Measurements from ENCODE around the gene CLEC18B. TPM values are rescaled to one million over a fixed set of nuclear protein-coding genes. Genes with fewer than 3 reads are reported as not detected.
"Not testable (repeated sequence)": the region's sequence is repeated elsewhere in the genome, so short reads cannot be mapped to it uniquely, and the experiment has no call there.

Gene CLEC18B
- total and polyA plus RNA-seq, 7 experiments from 2014 or later, result 0.49 to 3.0 (median 1.5) TPM; not detected in 2

- intact Hi-C loops (cut with micrococcal nuclease), result no loop called here
- Histone ChIP-seq H3K36me3 (ENCODE audit: control insufficient read depth in 2 of 3, insufficient read depth in 3 of 3, low read length in 3 of 3) (no peaks in the 10 kb centered on the region), H3K9me3 (ENCODE audit: control insufficient read depth in 2 of 3, low read length in 3 of 3) (no peaks in the 10 kb centered on the region), H3K4me3 (ENCODE audit: low read length) (no peak overlapping the region), H3K27me3 (ENCODE audit: control insufficient read depth in 2 of 2, insufficient read depth in 2 of 2, low read length in 2 of 2) (no peaks in the 10 kb centered on the region), H3K4me1 (ENCODE audit: control insufficient read depth in 2 of 2, insufficient read depth in 2 of 2, low read length in 2 of 2) (no peaks in the 10 kb centered on the region), H3K27ac (ENCODE audit: low read depth, low read length) (no peak overlapping the region)
- peak overlapping the region in 2 of 9 donors; percentile 18 to 86 for H3K27ac Mint-ChIP-seq
- ChIA-PET POLR2A (interaction anchor here (1.9 kb wide), 1 partner anchor 76 kb away, joined by 8 read pairs; the partner anchor contains the start of gene PSMD7), CTCF (no interaction called here)
- no peaks in the 10 kb centered on the region for H3K36me3 Mint-ChIP-seq
- ATAC-seq (no peak), DNase-seq (no peak)
- peaks cover 0 to 4% (median 0%) of the 10 kb centered on the region in 7 donors for H3K4me1 Mint-ChIP-seq
- H3K9me3 Mint-ChIP-seq, result no peaks in the 10 kb centered on the region
- no peaks in the 10 kb centered on the region for H3K27me3 Mint-ChIP-seq
- no peak overlapping the region for H3K4me3 Mint-ChIP-seq
These were observed 48.1 kb downstream of the CLEC18B start for GRCh38 chr16:74372953-74373846.

DNA sequence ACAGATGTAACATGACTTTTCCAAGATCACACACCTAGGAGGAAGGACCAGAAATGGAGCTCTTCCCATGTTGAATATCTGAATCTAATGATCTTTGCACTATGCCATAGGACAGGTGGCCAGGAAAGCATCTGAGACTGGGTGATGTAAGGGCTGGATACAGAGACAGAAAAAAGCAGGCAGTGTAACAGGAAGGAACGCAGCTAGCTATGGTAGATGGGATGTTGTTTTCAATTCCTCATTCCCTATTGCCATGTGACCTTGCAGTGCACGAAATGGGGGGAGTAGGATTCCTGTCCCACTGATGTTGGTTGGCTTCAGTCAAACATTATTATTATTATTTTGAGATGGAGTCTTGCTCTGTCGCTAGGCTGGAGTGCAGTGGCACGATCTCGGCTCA, 48.9 kb downstream of the CLEC18B start:
- Histone ChIP-seq H3K4me1 (ENCODE audit: control insufficient read depth in 2 of 2, insufficient read depth in 2 of 2, low read length in 2 of 2) (no peaks in the 10 kb centered on the region), H3K9me3 (ENCODE audit: control insufficient read depth in 2 of 3, low read length in 3 of 3) (no peaks in the 10 kb centered on the region), H3K27me3 (ENCODE audit: control insufficient read depth in 2 of 2, insufficient read depth in 2 of 2, low read length in 2 of 2) (no peaks in the 10 kb centered on the region), H3K36me3 (ENCODE audit: control insufficient read depth in 2 of 3, insufficient read depth in 3 of 3, low read length in 3 of 3) (no peaks in the 10 kb centered on the region), H3K27ac (ENCODE audit: low read depth, low read length) (no peak overlapping the region), H3K4me3 (ENCODE audit: low read length) (no peak overlapping the region)
- peak overlapping the region in 6 of 9 donors; percentile 4 to 49 (median 16) for H3K27ac Mint-ChIP-seq
- DNase-seq (no peak), ATAC-seq (no peak)
- intact Hi-C loops (cut with micrococcal nuclease), result no loop called here
- ChIA-PET POLR2A (interaction anchor here (1.9 kb wide), 1 partner anchor 75 kb away, joined by 8 read pairs; the partner anchor contains the start of gene PSMD7), CTCF (no interaction called here)
- no peaks in the 10 kb centered on the region for H3K36me3 Mint-ChIP-seq
- no peaks in the 10 kb centered on the region for H3K27me3 Mint-ChIP-seq
- peaks cover 0 to 7% (median 3%) of the 10 kb centered on the region in 7 donors for H3K4me1 Mint-ChIP-seq
- no peak overlapping the region for H3K4me3 Mint-ChIP-seq
- H3K9me3 Mint-ChIP-seq, result no peaks in the 10 kb centered on the region

GRCh38 chr16:74370338-74371135, 50.7 kb downstream of the CLEC18B start:
- CTCF ChIA-PET; DNase-seq; intact Hi-C loops (cut with micrococcal nuclease); H3K27ac ChIP-seq (ENCODE audit: low read depth, low read length); H3K27me3 Mint-ChIP-seq; POLR2A ChIA-PET; ATAC-seq; H3K9me3 Mint-ChIP-seq; H3K36me3 ChIP-seq (ENCODE audit: control insufficient read depth in 2 of 3, insufficient read depth in 3 of 3, low read length in 3 of 3); H3K4me1 ChIP-seq (ENCODE audit: control insufficient read depth in 2 of 2, insufficient read depth in 2 of 2, low read length in 2 of 2); H3K4me3 Mint-ChIP-seq; H3K36me3 Mint-ChIP-seq; H3K27me3 ChIP-seq (ENCODE audit: control insufficient read depth in 2 of 2, insufficient read depth in 2 of 2, low read length in 2 of 2); H3K4me3 ChIP-seq (ENCODE audit: low read length); H3K9me3 ChIP-seq (ENCODE audit: control insufficient read depth in 2 of 3, low read length in 3 of 3): not testable (repeated sequence)
- Mint-ChIP-seq H3K27ac (peak overlapping the region in 4 of 9 donors; percentile 25 to 56 (median 50)), H3K4me1 (peaks cover 7 to 18% (median 13%) of the 10 kb centered on the region in 7 donors)

DNA sequence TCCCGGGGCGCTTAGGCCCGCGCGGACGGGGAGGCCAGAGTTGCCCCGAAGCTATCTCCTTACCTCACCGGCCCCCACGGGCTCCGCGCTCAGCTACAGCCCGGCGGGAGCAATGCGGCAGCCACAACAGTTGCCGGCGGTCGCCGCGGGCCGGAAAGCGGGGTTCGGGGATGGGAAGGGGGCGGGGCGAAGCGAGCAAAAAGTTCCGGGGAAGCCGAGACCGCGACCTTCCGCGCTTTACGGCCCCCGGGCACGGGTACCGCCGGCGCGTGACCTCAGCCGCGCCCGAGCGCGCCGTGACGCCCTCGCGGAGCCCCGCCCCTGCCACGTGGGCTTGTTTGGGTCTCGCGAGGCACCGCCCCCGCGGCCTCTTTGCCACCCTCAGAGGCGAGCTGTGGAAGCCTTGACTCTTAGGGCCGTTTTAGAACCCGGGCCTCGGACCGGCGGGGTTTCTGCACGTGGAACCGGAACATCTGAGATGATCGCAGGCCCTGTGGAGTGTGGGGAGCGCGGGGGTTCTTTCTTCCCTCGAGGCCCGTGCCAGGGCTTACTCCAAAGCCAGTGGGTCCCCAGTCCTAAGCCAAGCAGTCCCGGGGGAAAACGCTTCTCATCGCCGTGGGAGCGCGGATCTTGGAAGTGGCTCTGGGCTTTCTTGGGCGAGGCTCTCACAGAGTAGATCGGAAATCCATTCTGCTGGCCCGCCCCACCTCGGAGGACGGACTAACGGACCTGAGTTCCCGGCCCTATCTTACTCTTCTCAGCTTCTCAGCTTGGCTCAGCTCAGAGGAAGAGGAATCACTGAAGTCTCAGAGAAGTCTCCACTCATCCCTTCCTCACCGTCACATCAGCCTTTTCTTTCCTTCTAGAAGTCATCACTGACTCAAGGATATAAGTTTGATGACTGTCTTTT, 53.0 kb downstream of the CLEC18B start:
- H3K4me1 ChIP-seq (ENCODE audit: control insufficient read depth in 2 of 2, insufficient read depth in 2 of 2, low read length in 2 of 2); H3K27me3 Mint-ChIP-seq; H3K36me3 Mint-ChIP-seq; CTCF ChIA-PET; H3K9me3 Mint-ChIP-seq; H3K36me3 ChIP-seq (ENCODE audit: control insufficient read depth in 2 of 3, insufficient read depth in 3 of 3, low read length in 3 of 3); H3K9me3 ChIP-seq (ENCODE audit: control insufficient read depth in 2 of 3, low read length in 3 of 3); H3K27me3 ChIP-seq (ENCODE audit: control insufficient read depth in 2 of 2, insufficient read depth in 2 of 2, low read length in 2 of 2): not testable (repeated sequence)
- Histone ChIP-seq H3K27ac (ENCODE audit: low read depth, low read length) (peak overlapping the region; percentile 79), H3K4me3 (ENCODE audit: low read length) (peak overlapping the region; percentile 86)
- peak; percentile 96 to 100 (median 99) for DNase-seq
- H3K4me3 Mint-ChIP-seq, result peak overlapping the region; percentile 89 to 98 (median 91)
- peak; percentile 97 for ATAC-seq
- peaks cover 7 to 18% (median 15%) of the 10 kb centered on the region in 7 donors for H3K4me1 Mint-ChIP-seq
- H3K27ac Mint-ChIP-seq, result peak overlapping the region; percentile 79 to 98 (median 94)
- intact Hi-C loops (cut with micrococcal nuclease), result loop anchor here (1.0 to 10.0 kb wide), 6 partner anchors 72 to 1701 kb away; partner anchors contain the start of genes KARS1 (in 2 of the 2), PSMD7 (in 2 of the 2), TERF2IP (in 2 of the 2) and GLG1 (in 1 of the 2)
- POLR2A ChIA-PET, result interaction anchor here (1.1 to 1.4 kb wide), 2 partner anchors 73 to 1279 kb away, joined by 3 to 4 read pairs; partner anchors contain the start of genes KARS1 and TERF2IP

GRCh38 chr16:74367469-74368001, 53.7 kb downstream of the CLEC18B start:
- peak overlapping the region; percentile 86 for H3K4me3 ChIP-seq (ENCODE audit: low read length)
- CTCF ChIA-PET; H3K4me1 ChIP-seq (ENCODE audit: control insufficient read depth in 2 of 2, insufficient read depth in 2 of 2, low read length in 2 of 2); H3K9me3 ChIP-seq (ENCODE audit: control insufficient read depth in 2 of 3, low read length in 3 of 3); H3K27me3 ChIP-seq (ENCODE audit: control insufficient read depth in 2 of 2, insufficient read depth in 2 of 2, low read length in 2 of 2); H3K36me3 Mint-ChIP-seq; H3K27me3 Mint-ChIP-seq; H3K9me3 Mint-ChIP-seq; H3K36me3 ChIP-seq (ENCODE audit: control insufficient read depth in 2 of 3, insufficient read depth in 3 of 3, low read length in 3 of 3): not testable (repeated sequence)
- Mint-ChIP-seq H3K27ac (peak overlapping the region; percentile 77 to 92 (median 90)), H3K4me3 (peak overlapping the region; percentile 89 to 98 (median 91)), H3K4me1 (peaks cover 7 to 18% (median 15%) of the 10 kb centered on the region in 7 donors)
- intact Hi-C loops (cut with micrococcal nuclease), result loop anchor here (1.0 to 10.0 kb wide), 6 partner anchors 71 to 1700 kb away; partner anchors contain the start of genes KARS1 (in 2 of the 2), PSMD7 (in 2 of the 2), TERF2IP (in 2 of the 2) and GLG1 (in 1 of the 2)
- peak overlapping the region; percentile 79 for H3K27ac ChIP-seq (ENCODE audit: low read depth, low read length)
- DNase-seq, result peak in 3 of 9 donors; percentile 14 to 51 (median 18)
- POLR2A ChIA-PET, result interaction anchor here (0.7 to 1.4 kb wide), 3 partner anchors 73 to 1280 kb away, joined by 3 to 4 read pairs (median 4); partner anchors contain the start of genes KARS1 and TERF2IP
- peak; percentile 36 for ATAC-seq

Data from naive thymus-derived CD4-positive, alpha-beta T cell (primary cell).